Prostate gland (tissue), 2 donors: ENCODE results near the gene SPAG6.

Experiments
- POLR2A ChIP-seq: fragments of 450-650 bp; IDR thresholded peaks from one replicate; pipeline ENCODE4 v1.6.1; 2016; ENCODE audit warnings: antibody characterized with exemption, mild to moderate bottlenecking
- POLR2AphosphoS5 ChIP-seq: sonication (generic); formaldehyde crosslinking; IDR thresholded peaks from one replicate; pipeline ENCODE4 v1.6.1; 2017; ENCODE audit warnings: antibody characterized with exemption
- TF ChIP-seq, protein P1 (sequence below), 4 experiments: fragments of 200-600 bp in 2 of 4; fragments of 450-650 bp in 2 of 4; sonication (generic) in 2 of 4; IDR thresholded peaks; 1 replicate in 3 of 4; 2 replicates in 1 of 4; pipeline ENCODE4 v1.5.1; 2016 to 2019; ENCODE audit warnings: antibody characterized with exemption in 4 of 4, mild to moderate bottlenecking in 2 of 4, moderate library complexity in 2 of 4

- TF ChIP-seq, protein P1, sequence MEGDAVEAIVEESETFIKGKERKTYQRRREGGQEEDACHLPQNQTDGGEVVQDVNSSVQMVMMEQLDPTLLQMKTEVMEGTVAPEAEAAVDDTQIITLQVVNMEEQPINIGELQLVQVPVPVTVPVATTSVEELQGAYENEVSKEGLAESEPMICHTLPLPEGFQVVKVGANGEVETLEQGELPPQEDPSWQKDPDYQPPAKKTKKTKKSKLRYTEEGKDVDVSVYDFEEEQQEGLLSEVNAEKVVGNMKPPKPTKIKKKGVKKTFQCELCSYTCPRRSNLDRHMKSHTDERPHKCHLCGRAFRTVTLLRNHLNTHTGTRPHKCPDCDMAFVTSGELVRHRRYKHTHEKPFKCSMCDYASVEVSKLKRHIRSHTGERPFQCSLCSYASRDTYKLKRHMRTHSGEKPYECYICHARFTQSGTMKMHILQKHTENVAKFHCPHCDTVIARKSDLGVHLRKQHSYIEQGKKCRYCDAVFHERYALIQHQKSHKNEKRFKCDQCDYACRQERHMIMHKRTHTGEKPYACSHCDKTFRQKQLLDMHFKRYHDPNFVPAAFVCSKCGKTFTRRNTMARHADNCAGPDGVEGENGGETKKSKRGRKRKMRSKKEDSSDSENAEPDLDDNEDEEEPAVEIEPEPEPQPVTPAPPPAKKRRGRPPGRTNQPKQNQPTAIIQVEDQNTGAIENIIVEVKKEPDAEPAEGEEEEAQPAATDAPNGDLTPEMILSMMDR (IDR thresholded peaks at IDR 0.05): no peak
- TF ChIP-seq POLR2A: no peak
- no peak for TF ChIP-seq POLR2AphosphoS5
Observed at GRCh38 chr10:22334414-22335172, 10.7 kb upstream of the SPAG6 start.
